Muscle of arm (tissue), 12 donors: ENCODE results near the gene ANKDD1A. TPM values are rescaled to one million over a fixed set of nuclear protein-coding genes. Genes with fewer than 3 reads are reported as not detected.

Source experiments
- DNase-seq: peaks from one replicate; pipeline ENCODE4 v3.0.0-alpha.2; 2013
- polyA plus RNA-seq, 12 donors: library from polyadenylated mRNA; unstranded; fragments of 120-200 nt; gene quantifications; one replicate each; pipeline ENCODE4 v1.2.1, GENCODE V29; 2013; ENCODE audit not compliant: insufficient read length in 12 of 12

The ANKDD1A gene
- polyA plus RNA-seq, 12 donors, result 3.8 to 10.3 (median 7.0) TPM; not detected in 1

GRCh38 chr15:64921711-64922110, 10.0 kb downstream of the ANKDD1A start:
- no peak for DNase-seq

GRCh38 chr15:64923546-64923945, 11.8 kb downstream of the ANKDD1A start:
- no peak for DNase-seq

- DNase-seq, result no peak
These were observed 13.9 kb downstream of the ANKDD1A start for GRCh38 chr15:64925335-64926330.

GRCh38 chr15:64926661-64927060, 15.0 kb downstream of the ANKDD1A start:
- DNase-seq, result no peak

GRCh38 chr15:64928626-64929220, 17.0 kb downstream of the ANKDD1A start:
- no peak for DNase-seq

GRCh38 chr15:64930019-64930652, 18.4 kb downstream of the ANKDD1A start:
- DNase-seq, result no peak

GRCh38 chr15:64930778-64931371, 19.2 kb downstream of the ANKDD1A start:
- DNase-seq, result no peak

GRCh38 chr15:64931381-64931780, 19.7 kb downstream of the ANKDD1A start:
- DNase-seq, result no peak

GRCh38 chr15:64934023-64934422, 22.3 kb downstream of the ANKDD1A start:
- no peak for DNase-seq

- DNase-seq, result no peak
These were observed 26.5 kb downstream of the ANKDD1A start for GRCh38 chr15:64938192-64938591.

- no peak for DNase-seq
These were observed 30.7 kb downstream of the ANKDD1A start for GRCh38 chr15:64942356-64942755.

GRCh38 chr15:64943512-64944225, 32.0 kb downstream of the ANKDD1A start:
- DNase-seq, result no peak

- DNase-seq, result no peak
These were observed 33.3 kb downstream of the ANKDD1A start for GRCh38 chr15:64944961-64945360.

GRCh38 chr15:64947211-64947610, 35.5 kb downstream of the ANKDD1A start:
- no peak for DNase-seq

GRCh38 chr15:64948916-64949315, 37.2 kb downstream of the ANKDD1A start:
- DNase-seq, result no peak

- DNase-seq, result no peak
These were observed 37.9 kb downstream of the ANKDD1A start for GRCh38 chr15:64949383-64950186.

GRCh38 chr15:64950888-64951287, 39.2 kb downstream of the ANKDD1A start:
- no peak for DNase-seq

- no peak for DNase-seq
These were observed 40.2 kb downstream of the ANKDD1A start for GRCh38 chr15:64951777-64952418.

GRCh38 chr15:64954395-64954794, 42.7 kb downstream of the ANKDD1A start:
- no peak for DNase-seq

GRCh38 chr15:64959128-64959527, 47.4 kb downstream of the ANKDD1A start:
- no peak for DNase-seq
